Fibroblast of pulmonary artery (primary cell): ENCODE results near the gene TMED7.
A peak's percentile ranks its signal among the peaks of the same experiment; 100 is the strongest.

Source experiments
- DNase-seq: peaks from one replicate; pipeline ENCODE4 v3.0.0-alpha.2; 2010; ENCODE audit warnings: low read depth
- H3K4me3 ChIP-seq: replicated peaks from 2 replicates; pipeline ENCODE4 v1.5.1; 2011; ENCODE audit warnings: low read depth, mild to moderate bottlenecking, control low read depth, low read length, moderate library complexity
- CTCF ChIP-seq: IDR thresholded peaks from 2 replicates; pipeline ENCODE4 v1.5.1; 2011; ENCODE audit warnings: mild to moderate bottlenecking, control low read depth, low read length, inconsistent platforms; ENCODE audit errors: missing control alignments

Gene TMED7

GRCh38 chr5:115644046-115644445 is 18.2 kb upstream of the TMED7 start:
- no peak for DNase-seq
- no peak overlapping the region for H3K4me3 ChIP-seq
- no peak for TF ChIP-seq CTCF

GRCh38 chr5:115641948-115642347 is 16.1 kb upstream of the TMED7 start:
- no peak for DNase-seq
- H3K4me3 ChIP-seq: no peak overlapping the region
- no peak for TF ChIP-seq CTCF

GRCh38 chr5:115640274-115640673 is 14.4 kb upstream of the TMED7 start:
- DNase-seq: no peak
- TF ChIP-seq CTCF: no peak
- H3K4me3 ChIP-seq: no peak overlapping the region

GRCh38 chr5:115639377-115639776 is 13.5 kb upstream of the TMED7 start:
- no peak for DNase-seq
- no peak overlapping the region for H3K4me3 ChIP-seq
- TF ChIP-seq CTCF: no peak

GRCh38 chr5:115637507-115637906 is 11.7 kb upstream of the TMED7 start:
- no peak for TF ChIP-seq CTCF
- no peak overlapping the region for H3K4me3 ChIP-seq
- no peak for DNase-seq

- no peak for DNase-seq
- H3K4me3 ChIP-seq: no peak overlapping the region
- TF ChIP-seq CTCF: no peak
These were observed 10.2 kb upstream of the TMED7 start for GRCh38 chr5:115636008-115636407.

GRCh38 chr5:115634343-115635132 is 8.7 kb upstream of the TMED7 start:
- peak overlapping the region; percentile 42 for H3K4me3 ChIP-seq
- peak; percentile 85 for DNase-seq
- peak; percentile 98 for TF ChIP-seq CTCF
